ENCODE measurements around the gene FAR1. TPM values are rescaled to one million over a fixed set of nuclear protein-coding genes. Genes with fewer than 3 reads are reported as not detected.

The FAR1 gene
- total and polyA plus RNA-seq, 2 of the 4 experiments (the other 2 are of a cell fraction) = 35.3 to 119 TPM

DNA sequence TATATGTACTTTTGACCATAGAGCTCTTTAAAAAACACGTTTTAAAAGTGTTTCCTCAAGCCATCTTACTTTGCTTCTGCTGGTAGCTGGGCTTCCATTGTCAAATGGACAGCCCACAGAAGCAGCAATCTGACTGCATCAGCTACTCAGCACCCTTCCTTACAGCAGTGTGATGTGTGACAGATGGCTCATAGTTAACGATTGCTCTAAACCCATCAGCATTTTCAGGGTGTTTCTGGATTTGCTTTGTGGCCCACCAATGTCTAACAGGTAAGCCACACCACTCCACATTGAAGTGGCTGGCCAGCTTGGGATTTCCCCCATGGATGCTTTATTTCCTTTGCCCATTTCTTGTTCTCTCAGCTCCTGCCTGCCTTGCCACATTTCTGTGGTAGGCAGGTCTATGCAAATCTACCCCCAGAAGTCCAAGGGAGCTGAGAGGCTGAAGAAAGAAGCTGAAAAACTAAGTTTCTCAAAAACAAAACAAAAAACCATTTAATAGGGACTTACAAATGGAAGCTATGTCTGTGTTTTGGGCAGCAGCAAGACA, 7.3 kb upstream of the FAR1 start:
- no peak overlapping the region for H3K18ac ChIP-seq (ENCODE audit: low read depth, low read length)
- no peaks in the 10 kb centered on the region for H3K79me1 ChIP-seq (ENCODE audit: low read depth in 1 of 2, low read length in 2 of 2)
- ChIA-PET POLR2A (ENCODE audit: unreplicated experiment) (no interaction called here), CTCF (no interaction called here)
- 0 out of 2 replicates have a peak, but pooled peaks cover 3% of the 10 kb centered on the region for H3K9me3 ChIP-seq (ENCODE audit: control insufficient read depth, insufficient read depth, low read length)
- no peak overlapping the region for H3K14ac ChIP-seq (replicated peaks; ENCODE audit: low read depth, low read length)
- no peak overlapping the region for H4K8ac ChIP-seq (ENCODE audit: low read depth in 2 of 2, low read length in 2 of 2)
- no peaks in the 10 kb centered on the region for H3K9me1 ChIP-seq (ENCODE audit: insufficient read depth, low read length)
- H2AK9ac ChIP-seq (replicated peaks; ENCODE audit: low read depth, low read length, poor library complexity) = no peak overlapping the region
- H2BK15ac ChIP-seq (ENCODE audit: low read depth, low read length) = no peak overlapping the region
- H3K9ac ChIP-seq (ENCODE audit: low read depth, low read length) = no peak overlapping the region
- no peak for ATAC-seq (ENCODE audit: low read depth)
- H3K27me3 ChIP-seq (ENCODE audit: control insufficient read depth, insufficient read depth, low read length) = peaks cover 2% of the 10 kb centered on the region; the same call in 1 of the 2 replicates
- H3K56ac ChIP-seq (ENCODE audit: extremely low read depth, insufficient read depth, low read length) = no peak overlapping the region
- H2BK120ac ChIP-seq (ENCODE audit: low read depth, low read length) = no peak overlapping the region
- H3K4me3 ChIP-seq (ENCODE audit: insufficient read depth, low read depth, low read length) = no peak overlapping the region
- H3K4me1 ChIP-seq (ENCODE audit: control insufficient read depth, insufficient read depth, low read length) = no peaks in the 10 kb centered on the region
- no peak overlapping the region for H4K91ac ChIP-seq (ENCODE audit: insufficient read depth, low read depth, low read length)
- no peaks in the 10 kb centered on the region for H4K20me1 ChIP-seq (ENCODE audit: insufficient read depth, low read length)
- no peak overlapping the region for H2BK20ac ChIP-seq (ENCODE audit: low read depth, low read length)
- H3K36me3 ChIP-seq (ENCODE audit: control insufficient read depth, insufficient read depth, low read length) = no peaks in the 10 kb centered on the region
- intact Hi-C loops (cut with micrococcal nuclease) (no loop called here), dilution Hi-C loops (cut with HindIII; ENCODE audit: low sequenced_read_pairs, unreplicated experiment) (no loop called here), in situ Hi-C loops (cut with MboI; ENCODE audit: low sequenced_read_pairs) (no loop called here)
- no peak overlapping the region for H3K23ac ChIP-seq (ENCODE audit: low read depth, low read length)
- H3K4ac ChIP-seq (ENCODE audit: low read depth, low read length) = no peak overlapping the region
- no peak overlapping the region for H4K5ac ChIP-seq (ENCODE audit: low read depth, low read length)
- DNase-seq = no peak
- H3K4me2 ChIP-seq (ENCODE audit: low read depth, low read length) = no peak overlapping the region
- H2BK5ac ChIP-seq (ENCODE audit: low read depth, low read length, poor library complexity, severe bottlenecking) = no peak overlapping the region
- H3K27ac ChIP-seq (ENCODE audit: insufficient read depth, low read length) = no peak overlapping the region
- WGBS, 2 experiments (ENCODE audit: extremely low coverage in 2 of 2, insufficient read length in 1 of 2) = no CpG with 5 or more reads among the region's 2 CpGs
- H2AK5ac ChIP-seq (ENCODE audit: low read depth, low read length) = no peak overlapping the region
- no TSS peak for BruUV-seq (replicated peaks)
- no peak overlapping the region for H2AFZ ChIP-seq (replicated peaks; ENCODE audit: low read length, poor library complexity)
- TF ChIP-seq RCOR1 (IDR thresholded peaks at IDR 0.05; ENCODE audit: insufficient replicate concordance, low read length) (no peak), CHD1 (IDR thresholded peaks at IDR 0.05; ENCODE audit: low read depth, low read length) (no peak), MAZ (IDR thresholded peaks at IDR 0.05; ENCODE audit: borderline replicate concordance, low read depth, low read length) (no peak), FOS (IDR thresholded peaks at IDR 0.05; ENCODE audit: low read depth, low read length) (no peak), CEBPB (IDR thresholded peaks at IDR 0.05; ENCODE audit: low read depth, low read length) (no peak), BHLHE40 (IDR thresholded peaks at IDR 0.05; ENCODE audit: low read depth, low read length) (no peak), SMC3 (IDR thresholded peaks at IDR 0.05; ENCODE audit: low read depth, low read length) (no peak), POLR2A (IDR thresholded peaks at IDR 0.05; ENCODE audit: low read depth, low read length) (no peak), NFE2L2 (IDR thresholded peaks at IDR 0.05; ENCODE audit: low read depth, low read length) (no peak), MAFK (IDR thresholded peaks at IDR 0.05; ENCODE audit: low read depth, low read length) (no peak), RAD21 (IDR thresholded peaks at IDR 0.05; ENCODE audit: low read length) (no peak), MXI1 (IDR thresholded peaks at IDR 0.05; ENCODE audit: borderline replicate concordance, low read depth, low read length) (no peak), RFX5 (IDR thresholded peaks at IDR 0.05; ENCODE audit: low read depth, low read length) (no peak)
- TF ChIP-seq, protein P1, sequence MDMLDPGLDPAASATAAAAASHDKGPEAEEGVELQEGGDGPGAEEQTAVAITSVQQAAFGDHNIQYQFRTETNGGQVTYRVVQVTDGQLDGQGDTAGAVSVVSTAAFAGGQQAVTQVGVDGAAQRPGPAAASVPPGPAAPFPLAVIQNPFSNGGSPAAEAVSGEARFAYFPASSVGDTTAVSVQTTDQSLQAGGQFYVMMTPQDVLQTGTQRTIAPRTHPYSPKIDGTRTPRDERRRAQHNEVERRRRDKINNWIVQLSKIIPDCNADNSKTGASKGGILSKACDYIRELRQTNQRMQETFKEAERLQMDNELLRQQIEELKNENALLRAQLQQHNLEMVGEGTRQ (IDR thresholded peaks at IDR 0.05; ENCODE audit: low read depth, low read length) = no peak
- TF ChIP-seq, protein P2, sequence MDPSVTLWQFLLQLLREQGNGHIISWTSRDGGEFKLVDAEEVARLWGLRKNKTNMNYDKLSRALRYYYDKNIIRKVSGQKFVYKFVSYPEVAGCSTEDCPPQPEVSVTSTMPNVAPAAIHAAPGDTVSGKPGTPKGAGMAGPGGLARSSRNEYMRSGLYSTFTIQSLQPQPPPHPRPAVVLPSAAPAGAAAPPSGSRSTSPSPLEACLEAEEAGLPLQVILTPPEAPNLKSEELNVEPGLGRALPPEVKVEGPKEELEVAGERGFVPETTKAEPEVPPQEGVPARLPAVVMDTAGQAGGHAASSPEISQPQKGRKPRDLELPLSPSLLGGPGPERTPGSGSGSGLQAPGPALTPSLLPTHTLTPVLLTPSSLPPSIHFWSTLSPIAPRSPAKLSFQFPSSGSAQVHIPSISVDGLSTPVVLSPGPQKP (IDR thresholded peaks at IDR 0.05; ENCODE audit: borderline replicate concordance, low read depth, low read length) = no peak
